Pulmonary artery endothelial cell (primary cell): ENCODE data around the gene SAFB2. TPM values are rescaled to one million over a fixed set of nuclear protein-coding genes. Genes with fewer than 3 reads are reported as not detected.

ENCODE experiments used
- DNase-seq: peaks from one replicate; pipeline ENCODE4 v3.0.0-alpha.2; 2011; ENCODE audit warnings: low read depth, low spot score
- total RNA-seq: library from RNA; depleted of rRNA; stranded (reverse); fragments of >200 nt; gene quantifications from 2 replicates; pipeline ENCODE4 v1.2.3, GENCODE V29; 2014

SAFB2 gene
- total RNA-seq, 1 donor from 2014 or later, result 29.0 TPM

GRCh38 chr19:5542665-5543064 is 79.9 kb downstream of the SAFB2 start:
- DNase-seq, result no peak

GRCh38 chr19:5541456-5541855 is 81.1 kb downstream of the SAFB2 start:
- DNase-seq, result no peak

- DNase-seq, result no peak
Measured at GRCh38 chr19:5540208-5540607, 82.4 kb downstream of the SAFB2 start.

GRCh38 chr19:5537870-5538269 is 84.7 kb downstream of the SAFB2 start:
- DNase-seq, result no peak

Other genes with a start within 250 kb of the SAFB2 start
- not detected in 2 replicates for gene ZNRF4, start 167.4 kb downstream of the SAFB2 start, total RNA-seq
- 0.11 TPM in 1 of 2 replicates, not detected in the other for gene TINCR, start 54.8 kb downstream of the SAFB2 start, total RNA-seq
- 68.5 and 88.1 TPM in 2 replicates for gene SAFB, start 307 bp upstream of the SAFB2 start, total RNA-seq
- 26.1 and 60.3 TPM in 2 replicates for gene MICOS13, start 57.7 kb upstream of the SAFB2 start, total RNA-seq
- 5.4 and 6.5 TPM in 2 replicates for gene HSD11B1L, start 58.3 kb upstream of the SAFB2 start, total RNA-seq
- 388 and 866 TPM in 2 replicates for gene RPL36, start 67.5 kb upstream of the SAFB2 start, total RNA-seq
- 91.4 and 116 TPM in 2 replicates for gene LONP1, start 97.4 kb upstream of the SAFB2 start, total RNA-seq
- not detected in 2 replicates for gene CATSPERD, start 97.9 kb upstream of the SAFB2 start, total RNA-seq
- 0.33 and 0.63 TPM in 2 replicates for gene PRR22, start 162.0 kb upstream of the SAFB2 start, total RNA-seq
- gene DUS3L, start 168.4 kb upstream of the SAFB2 start, total RNA-seq, result 32.3 and 41.7 TPM in 2 replicates
- 0.13 and 0.25 TPM in 2 replicates for gene NRTN, start 182.3 kb upstream of the SAFB2 start, total RNA-seq
- gene FUT6, start 216.9 kb upstream of the SAFB2 start, total RNA-seq, result not detected in 2 replicates
- not detected in 2 replicates for gene FUT3, start 228.7 kb upstream of the SAFB2 start, total RNA-seq
- gene FUT5, start 247.8 kb upstream of the SAFB2 start, total RNA-seq, result not detected in 2 replicates